HL-60 (cell line): ENCODE measurements around the gene TMEM184A.

Source experiments
- DNase-seq, 2 experiments: peaks; one replicate each; pipeline ENCODE4 v3.0.0-alpha.2; 2010 to 2020; ENCODE audit warnings: low read depth in 1 of 2, low spot score in 1 of 2
- H3K27ac ChIP-seq: fragments of 250-450 bp; sonication (Bioruptor Pico); replicated peaks from 2 replicates; pipeline ENCODE4 v1.5.1; 2020; ENCODE audit warnings: mild to moderate bottlenecking, moderate library complexity
- H3K27me3 ChIP-seq: fragments of 250-450 bp; sonication (Bioruptor Pico); 2 replicates; pipeline ENCODE4 v1.5.1; 2021; ENCODE audit warnings: mild to moderate bottlenecking, moderate library complexity; ENCODE audit not compliant: insufficient read depth, poor library complexity, severe bottlenecking
- H3K4me3 ChIP-seq: replicated peaks from 2 replicates; pipeline ENCODE4 v1.5.1; 2011; ENCODE audit warnings: mild to moderate bottlenecking, control low read depth, low read length; ENCODE audit not compliant: insufficient read depth
- CTCF ChIP-seq: IDR thresholded peaks from one replicate; pipeline ENCODE4 v1.5.1; 2011; ENCODE audit warnings: low read length, control low read depth, inconsistent platforms; ENCODE audit not compliant: insufficient read depth
- GABPA ChIP-seq: IDR thresholded peaks from 2 replicates; pipeline ENCODE4 v1.6.1; 2012; ENCODE audit warnings: low read depth
- POLR2AphosphoS5 ChIP-seq: IDR thresholded peaks from 2 replicates; pipeline ENCODE4 v1.6.1; 2012; ENCODE audit warnings: low read depth
- REST ChIP-seq: IDR thresholded peaks from 2 replicates; pipeline ENCODE4 v1.6.1; 2012; ENCODE audit warnings: low read depth; ENCODE audit not compliant: insufficient replicate concordance
- SPI1 ChIP-seq: IDR thresholded peaks from 2 replicates; pipeline ENCODE4 v1.6.1; 2012; ENCODE audit warnings: low read depth, mild to moderate bottlenecking, borderline replicate concordance

TMEM184A gene

GRCh38 chr7:1540776-1541271 is 15.2 kb downstream of the TMEM184A start:
- Histone ChIP-seq H3K27ac (no peak overlapping the region), H3K4me3 (no peak overlapping the region), H3K27me3 (no peaks in the 10 kb centered on the region)
- TF ChIP-seq CTCF (no peak), POLR2AphosphoS5 (peak; percentile 19; the same call in 1 of the 2 replicates)
- DNase-seq, result no peak

GRCh38 chr7:1539882-1540775 is 15.9 kb downstream of the TMEM184A start:
- Histone ChIP-seq H3K27me3 (no peaks in the 10 kb centered on the region), H3K4me3 (no peak overlapping the region), H3K27ac (no peak overlapping the region)
- no peak for DNase-seq
- no peak for TF ChIP-seq REST
- TF ChIP-seq POLR2AphosphoS5, result no peak
- no peak for TF ChIP-seq GABPA
- no peak for TF ChIP-seq CTCF
- TF ChIP-seq SPI1, result no peak

- no peaks in the 10 kb centered on the region for H3K27me3 ChIP-seq
- no peak overlapping the region for H3K27ac ChIP-seq
- no peak for TF ChIP-seq POLR2AphosphoS5
- TF ChIP-seq SPI1, result no peak
- no peak for TF ChIP-seq GABPA
- no peak for TF ChIP-seq CTCF
- no peak for TF ChIP-seq REST
- DNase-seq, result no peak
- no peak overlapping the region for H3K4me3 ChIP-seq
Observed at GRCh38 chr7:1539181-1539881, 16.7 kb downstream of the TMEM184A start.
